ENCODE data around the gene DCPS.
A peak's percentile ranks its signal among the peaks of the same experiment; 100 is the strongest.

The DCPS gene

GRCh38 chr11:126328444-126328843, 24.6 kb downstream of the DCPS start:
- DNase-seq (ENCODE audit: low spot score) = no peak

- no peak for DNase-seq (ENCODE audit: low spot score)
Observed at GRCh38 chr11:126328938-126329643, 25.2 kb downstream of the DCPS start.

GRCh38 chr11:126329644-126330211, 25.9 kb downstream of the DCPS start:
- DNase-seq (ENCODE audit: low spot score) = peak; percentile 30

- no peak for DNase-seq (ENCODE audit: low spot score)
Observed at GRCh38 chr11:126331286-126331685, 27.4 kb downstream of the DCPS start.

GRCh38 chr11:126332221-126332711, 28.4 kb downstream of the DCPS start:
- peak; percentile 46 for DNase-seq (ENCODE audit: low spot score)

- DNase-seq (ENCODE audit: low spot score) = no peak
Observed at GRCh38 chr11:126333142-126333541, 29.3 kb downstream of the DCPS start.

GRCh38 chr11:126334659-126335462, 31.0 kb downstream of the DCPS start:
- no peak for DNase-seq (ENCODE audit: low spot score)

- DNase-seq (ENCODE audit: low spot score) = no peak
Observed at GRCh38 chr11:126335463-126335760, 31.6 kb downstream of the DCPS start.

- no peak for DNase-seq (ENCODE audit: low spot score)
Observed at GRCh38 chr11:126336138-126336541, 32.3 kb downstream of the DCPS start.

GRCh38 chr11:126336671-126337101, 32.8 kb downstream of the DCPS start:
- no peak for DNase-seq (ENCODE audit: low spot score)

- DNase-seq (ENCODE audit: low spot score) = no peak
Observed at GRCh38 chr11:126337126-126337473, 33.2 kb downstream of the DCPS start.

GRCh38 chr11:126337474-126338241, 33.8 kb downstream of the DCPS start:
- DNase-seq (ENCODE audit: low spot score) = no peak

- no peak for DNase-seq (ENCODE audit: low spot score)
Observed at GRCh38 chr11:126338346-126339055, 34.6 kb downstream of the DCPS start.

- no peak for DNase-seq (ENCODE audit: low spot score)
Observed at GRCh38 chr11:126339073-126339862, 35.4 kb downstream of the DCPS start.

GRCh38 chr11:126339863-126340434, 36.1 kb downstream of the DCPS start:
- DNase-seq (ENCODE audit: low spot score) = no peak

GRCh38 chr11:126340960-126341606, 37.2 kb downstream of the DCPS start:
- DNase-seq (ENCODE audit: low spot score) = no peak

- no peak for DNase-seq (ENCODE audit: low spot score)
Observed at GRCh38 chr11:126341760-126342161, 37.9 kb downstream of the DCPS start.

GRCh38 chr11:126343051-126343450, 39.2 kb downstream of the DCPS start:
- DNase-seq (ENCODE audit: low spot score) = no peak

GRCh38 chr11:126344141-126345080, 40.6 kb downstream of the DCPS start:
- DNase-seq (ENCODE audit: low spot score) = no peak
